Cardiac muscle cell (in vitro differentiated cells and primary cell): Measurements from ENCODE around the gene KAT7. TPM values are rescaled to one million over a fixed set of nuclear protein-coding genes. Genes with fewer than 3 reads are reported as not detected.

ENCODE experiments used
- DNase-seq, 2 donors: peaks; one replicate each; pipeline versions ENCODE4 v3.0.0 to v3.0.0-alpha.2; 2010 to 2017; ENCODE audit warnings: low read depth in 1 of 2, low spot score in 1 of 2
- H3K27ac ChIP-seq: fragments of 200-600 bp; sonication (generic); 2 replicates; pipeline ENCODE4 v1.5.1; 2016
- H3K27me3 ChIP-seq: fragments of 200-600 bp; sonication (generic); 2 replicates; pipeline ENCODE4 v1.6.0; 2016; ENCODE audit warnings: control low read depth
- H3K36me3 ChIP-seq: fragments of 200-600 bp; sonication (generic); 2 replicates; pipeline ENCODE4 v1.5.1; 2016; ENCODE audit warnings: control low read depth
- H3K4me1 ChIP-seq: fragments of 200-600 bp; sonication (generic); 2 replicates; pipeline ENCODE4 v1.8.1; 2017; ENCODE audit warnings: low read depth, mild to moderate bottlenecking, mixed run types
- H3K4me3 ChIP-seq: fragments of 200-600 bp; sonication (generic); 2 replicates; pipeline ENCODE4 v1.5.1; 2016; ENCODE audit warnings: mild to moderate bottlenecking
- H3K9me3 ChIP-seq: fragments of 200-600 bp; sonication (generic); 2 replicates; pipeline ENCODE4 v1.5.1; 2017; ENCODE audit warnings: low read depth, mild to moderate bottlenecking, control low read depth
- polyA plus RNA-seq: library from polyadenylated mRNA; unstranded; fragments of >200 nt; fragmentation: Nextera tagmentation; extraction: Ambion mirVana; gene quantifications from 2 replicates; pipeline ENCODE4 v1.2.1, GENCODE V29; 2016
- total RNA-seq: library from RNA; depleted of rRNA; stranded (reverse); fragments of >200 nt; gene quantifications from 2 replicates; pipeline ENCODE4 v1.2.3, GENCODE V29; 2016
- TF ChIP-seq, protein P1 (sequence below): IDR thresholded peaks from 2 replicates; pipeline ENCODE4 v1.5.1; 2012; ENCODE audit warnings: low read depth, mild to moderate bottlenecking, low read length

KAT7 gene
- total and polyA plus RNA-seq, 2 experiments from 2014 or later, result 30.0 to 33.1 TPM

DNA sequence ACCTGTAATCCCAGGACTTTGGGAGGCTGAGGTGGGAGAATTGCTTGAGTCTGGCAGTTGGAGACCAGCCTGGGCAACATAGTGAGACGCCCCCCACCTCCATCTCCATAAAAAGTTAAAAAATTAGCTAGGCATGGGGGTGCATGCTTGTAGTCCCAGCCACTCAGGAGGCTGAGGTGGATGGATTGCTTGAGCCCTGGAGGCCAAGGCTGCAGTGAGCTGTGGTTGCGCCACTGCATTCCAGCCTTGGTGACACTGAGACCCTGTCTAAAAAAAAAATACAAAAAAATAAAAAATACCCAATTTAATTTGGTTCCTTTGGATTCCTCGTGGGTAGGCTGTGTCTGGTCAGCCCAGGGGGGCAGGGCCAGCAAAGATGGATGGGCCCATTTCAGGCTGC, 85.4 kb downstream of the KAT7 start:
- TF ChIP-seq, protein P1, sequence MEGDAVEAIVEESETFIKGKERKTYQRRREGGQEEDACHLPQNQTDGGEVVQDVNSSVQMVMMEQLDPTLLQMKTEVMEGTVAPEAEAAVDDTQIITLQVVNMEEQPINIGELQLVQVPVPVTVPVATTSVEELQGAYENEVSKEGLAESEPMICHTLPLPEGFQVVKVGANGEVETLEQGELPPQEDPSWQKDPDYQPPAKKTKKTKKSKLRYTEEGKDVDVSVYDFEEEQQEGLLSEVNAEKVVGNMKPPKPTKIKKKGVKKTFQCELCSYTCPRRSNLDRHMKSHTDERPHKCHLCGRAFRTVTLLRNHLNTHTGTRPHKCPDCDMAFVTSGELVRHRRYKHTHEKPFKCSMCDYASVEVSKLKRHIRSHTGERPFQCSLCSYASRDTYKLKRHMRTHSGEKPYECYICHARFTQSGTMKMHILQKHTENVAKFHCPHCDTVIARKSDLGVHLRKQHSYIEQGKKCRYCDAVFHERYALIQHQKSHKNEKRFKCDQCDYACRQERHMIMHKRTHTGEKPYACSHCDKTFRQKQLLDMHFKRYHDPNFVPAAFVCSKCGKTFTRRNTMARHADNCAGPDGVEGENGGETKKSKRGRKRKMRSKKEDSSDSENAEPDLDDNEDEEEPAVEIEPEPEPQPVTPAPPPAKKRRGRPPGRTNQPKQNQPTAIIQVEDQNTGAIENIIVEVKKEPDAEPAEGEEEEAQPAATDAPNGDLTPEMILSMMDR, result no peak
- Histone ChIP-seq H3K4me3 (no peak overlapping the region), H3K27ac (no peak overlapping the region), H3K36me3 (no peaks in the 10 kb centered on the region), H3K27me3 (no peaks in the 10 kb centered on the region), H3K9me3 (no peaks in the 10 kb centered on the region), H3K4me1 (peaks cover 17% of the 10 kb centered on the region)
- no peak for DNase-seq

DNA sequence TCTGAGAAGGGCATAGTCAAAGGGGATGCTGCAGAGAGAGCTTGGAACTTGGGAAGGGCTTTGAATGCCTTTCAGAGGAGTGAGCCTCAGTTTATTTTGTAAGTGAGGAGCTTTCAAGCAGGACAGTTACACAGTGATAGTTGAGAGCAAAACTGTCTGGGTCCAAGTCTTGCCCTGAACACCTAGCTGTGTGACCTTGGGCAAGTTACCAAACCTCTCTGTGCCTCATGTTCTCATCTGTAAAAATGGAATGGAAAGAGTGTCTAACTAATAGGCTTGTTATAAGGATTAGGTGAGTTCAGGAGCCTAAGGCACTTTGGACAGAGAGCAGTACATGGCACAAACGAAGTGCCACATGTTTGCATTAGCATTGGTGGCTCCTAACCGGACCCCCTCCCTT, 86.4 kb downstream of the KAT7 start:
- Histone ChIP-seq H3K27me3 (no peaks in the 10 kb centered on the region), H3K4me3 (no peak overlapping the region), H3K9me3 (no peaks in the 10 kb centered on the region), H3K27ac (no peak overlapping the region), H3K4me1 (peaks cover 17% of the 10 kb centered on the region), H3K36me3 (no peaks in the 10 kb centered on the region)
- TF ChIP-seq, protein P1, result no peak
- DNase-seq, result no peak

DNA sequence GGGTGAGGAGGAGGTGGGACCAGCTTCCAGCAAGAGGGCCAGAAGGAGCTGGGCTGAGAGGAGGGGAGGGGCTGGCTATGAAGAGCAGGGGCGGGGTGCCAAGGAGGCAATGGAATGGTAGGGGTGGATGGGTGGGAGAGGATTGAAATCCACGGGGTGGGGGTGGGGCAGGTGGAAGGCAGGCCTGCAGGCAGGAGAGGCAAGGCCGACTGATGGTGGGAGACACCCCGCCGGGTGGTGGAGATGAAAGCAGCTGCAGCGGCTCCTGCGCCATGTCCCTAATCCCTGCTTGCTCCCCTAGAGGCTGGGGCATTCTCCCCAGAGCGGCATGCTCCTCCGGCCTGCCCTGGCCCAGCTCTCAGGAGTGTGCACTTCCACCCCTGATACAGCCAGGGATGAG, 87.2 kb downstream of the KAT7 start:
- Histone ChIP-seq H3K9me3 (no peaks in the 10 kb centered on the region), H3K4me3 (no peak overlapping the region), H3K4me1 (peaks cover 18% of the 10 kb centered on the region), H3K27me3 (no peaks in the 10 kb centered on the region), H3K36me3 (no peaks in the 10 kb centered on the region), H3K27ac (no peak overlapping the region)
- TF ChIP-seq, protein P1, result no peak
- no peak for DNase-seq

DNA sequence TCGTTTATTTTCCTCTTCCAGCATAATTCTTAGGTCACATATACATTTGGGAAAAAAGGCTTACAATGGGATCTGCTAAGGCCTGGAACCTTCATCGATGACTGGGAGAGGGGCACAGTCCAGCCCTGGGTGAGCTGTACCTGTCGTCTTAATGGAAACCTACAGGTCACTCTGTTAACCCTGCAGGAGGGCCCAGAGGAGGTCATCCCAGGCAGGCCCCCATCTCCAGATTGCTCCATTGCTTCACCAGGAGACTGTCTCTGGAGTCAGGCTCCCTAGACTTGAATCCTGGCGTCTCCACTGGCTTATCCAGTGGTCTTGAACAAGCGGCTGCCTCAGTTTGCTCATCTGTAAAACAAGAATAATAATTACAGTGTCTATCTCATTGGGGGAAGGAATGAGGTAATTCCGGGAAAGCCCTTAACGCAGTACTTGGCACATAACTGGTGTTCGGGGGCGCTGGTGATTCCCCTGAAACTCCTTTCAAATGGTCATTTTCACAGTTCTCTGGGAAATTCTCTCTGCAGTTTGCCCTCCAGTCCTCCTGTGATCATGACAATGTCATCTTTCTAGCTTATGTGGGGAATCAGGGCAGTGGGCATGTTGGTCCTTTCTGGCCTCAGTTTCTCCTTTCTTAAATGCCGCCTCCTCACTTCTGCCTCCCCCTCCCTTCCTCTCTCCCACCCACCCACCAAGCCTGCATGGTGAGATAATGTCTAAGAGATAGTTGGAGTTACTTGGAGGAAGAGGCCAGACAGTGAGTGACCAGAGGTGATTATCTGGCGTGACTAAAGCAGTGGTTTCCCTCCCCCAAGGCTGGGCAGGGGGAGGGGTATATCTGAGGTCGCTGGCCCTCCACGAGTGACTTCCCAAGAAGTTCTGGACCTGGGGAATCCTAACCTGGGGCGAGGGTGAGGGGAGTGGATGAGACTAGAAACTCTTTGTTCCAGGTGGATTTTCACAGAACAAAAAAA, 90.7 kb downstream of the KAT7 start:
- Histone ChIP-seq H3K27ac (no peak overlapping the region), H3K27me3 (no peaks in the 10 kb centered on the region), H3K9me3 (no peaks in the 10 kb centered on the region), H3K36me3 (no peaks in the 10 kb centered on the region), H3K4me3 (no peak overlapping the region), H3K4me1 (peaks cover 6% of the 10 kb centered on the region)
- TF ChIP-seq, protein P1, result no peak
- no peak for DNase-seq

DNA sequence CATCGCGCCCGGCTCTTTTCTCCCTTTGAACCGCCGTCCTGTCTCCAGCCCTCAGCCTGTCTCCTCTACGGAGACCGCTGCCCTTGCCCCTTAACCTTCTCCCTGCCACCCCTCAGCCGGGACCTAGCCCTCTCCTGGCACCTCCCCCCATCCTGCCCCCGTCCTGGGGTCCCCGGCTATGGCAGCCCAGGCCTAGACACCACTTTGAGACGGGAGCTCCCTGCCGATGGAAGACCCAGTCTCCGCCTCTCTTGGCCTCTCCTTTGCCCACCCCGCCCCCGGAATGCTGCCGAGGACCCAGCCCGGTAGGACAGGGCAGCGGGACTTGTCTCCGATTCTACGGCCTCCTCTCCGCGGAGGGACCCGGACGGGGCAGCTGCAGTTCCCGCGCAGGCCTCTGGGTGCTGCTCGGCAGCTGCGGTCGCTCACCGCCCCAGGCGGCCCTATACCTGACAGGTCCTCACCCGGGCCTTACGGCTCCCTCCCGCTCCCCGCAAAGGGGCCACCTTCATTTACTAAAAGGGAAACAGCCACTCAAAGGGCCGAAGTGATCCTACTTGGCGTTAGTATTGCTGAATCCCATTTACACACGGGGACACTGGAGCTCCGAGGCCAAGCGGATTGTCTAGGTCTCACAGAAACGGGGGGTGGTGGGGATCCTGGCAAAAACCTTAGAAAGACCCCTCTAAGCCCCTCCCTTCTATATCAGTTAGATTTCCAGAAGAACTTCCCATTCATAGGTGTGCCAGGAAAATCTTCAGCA, 92.0 kb downstream of the KAT7 start:
- Histone ChIP-seq H3K27me3 (no peaks in the 10 kb centered on the region), H3K36me3 (no peaks in the 10 kb centered on the region), H3K27ac (no peak overlapping the region), H3K9me3 (no peaks in the 10 kb centered on the region), H3K4me3 (no peak overlapping the region), H3K4me1 (peaks cover 6% of the 10 kb centered on the region)
- peak; percentile 75 to 90 for DNase-seq
- TF ChIP-seq, protein P1, result peak; percentile 95
